Vagina (tissue), 2 donors: Measurements from ENCODE around the gene SH2D7. TPM values are rescaled to one million over a fixed set of nuclear protein-coding genes. Genes with fewer than 3 reads are reported as not detected.

Experiments
- DNase-seq, 2 donors: peaks; one replicate each; pipeline ENCODE4 v3.0.0-alpha.2; 2017; ENCODE audit errors: extremely low spot score in 2 of 2
- H3K27ac ChIP-seq: fragments of 200-600 bp; sonication (generic); one replicate; pipeline ENCODE4 v1.5.1; 2019
- H3K27me3 ChIP-seq: fragments of 200-600 bp; sonication (generic); one replicate; pipeline ENCODE4 v1.5.1; 2019
- H3K36me3 ChIP-seq, 2 donors: fragments of 200-600 bp; sonication (generic); one replicate each; pipeline ENCODE4 v1.5.1; 2017 to 2019
- H3K4me1 ChIP-seq: fragments of 200-600 bp; sonication (generic); one replicate; pipeline ENCODE4 v1.5.1; 2019
- H3K4me3 ChIP-seq, 2 donors: fragments of 200-600 bp; sonication (generic); 1 replicate in 1 of 2; 2 replicates in 1 of 2; pipeline ENCODE4 v1.5.1; 2016 to 2019
- H3K9me3 ChIP-seq: fragments of 200-600 bp; sonication (generic); one replicate; pipeline ENCODE4 v1.5.1; 2019
- CTCF ChIP-seq, 3 experiments: fragments of 450-650 bp in 2 of 3; fragments of 200-600 bp in 1 of 3; sonication (generic) in 1 of 3; IDR thresholded peaks; one replicate each; pipeline ENCODE4 v1.5.1; 2017 to 2019; ENCODE audit warnings: antibody characterized with exemption in 3 of 3, mild to moderate bottlenecking in 2 of 3, moderate library complexity in 2 of 3
- POLR2A ChIP-seq, 2 donors: fragments of 450-650 bp; IDR thresholded peaks; one replicate each; pipeline ENCODE4 v1.6.1; 2017; ENCODE audit warnings: antibody characterized with exemption in 2 of 2, mild to moderate bottlenecking in 2 of 2, moderate library complexity in 2 of 2
- POLR2AphosphoS5 ChIP-seq, 2 donors: sonication (generic); formaldehyde crosslinking; IDR thresholded peaks; one replicate each; pipeline ENCODE4 v1.9.0; 2017; ENCODE audit warnings: antibody characterized with exemption in 2 of 2, mild to moderate bottlenecking in 2 of 2, low read depth in 1 of 2; ENCODE audit not compliant: insufficient read depth in 1 of 2
- intact Hi-C: fragments of 100-400 bp; cut with DNase I; formaldehyde crosslinking; loops from one replicate; pipeline ENCODE4 v1.15.1; 2023
- total RNA-seq: library from RNA; depleted of rRNA; stranded (reverse); fragments of >200 nt; gene quantifications from one replicate; pipeline ENCODE4 v1.2.3, GENCODE V29; 2016

Gene SH2D7
- total RNA-seq, 1 donor from 2014 or later, result not detected

- Histone ChIP-seq H3K36me3 (no peaks in the 10 kb centered on the region), H3K27ac (peak overlapping the region; percentile 72), H3K4me1 (peaks cover 93% of the 10 kb centered on the region), H3K27me3 (no peaks in the 10 kb centered on the region), H3K4me3 (peak overlapping the region in 1 of 2 donors; percentile 23), H3K9me3 (no peaks in the 10 kb centered on the region)
- intact Hi-C loops, result loop anchor here (10.0 kb wide), 1 partner anchor 67 kb away; no protein-coding TSS in a partner anchor
- TF ChIP-seq POLR2A (IDR thresholded peaks at IDR 0.05) (no peak), POLR2AphosphoS5 (IDR thresholded peaks at IDR 0.05; ENCODE audit: insufficient read depth in 1 of 2, low read depth in 1 of 2) (peak in 1 of 2 donors; percentile 33)
- DNase-seq, result no peak
Measured at GRCh38 chr15:78072080-78072892, 20.1 kb upstream of the SH2D7 start.

DNA sequence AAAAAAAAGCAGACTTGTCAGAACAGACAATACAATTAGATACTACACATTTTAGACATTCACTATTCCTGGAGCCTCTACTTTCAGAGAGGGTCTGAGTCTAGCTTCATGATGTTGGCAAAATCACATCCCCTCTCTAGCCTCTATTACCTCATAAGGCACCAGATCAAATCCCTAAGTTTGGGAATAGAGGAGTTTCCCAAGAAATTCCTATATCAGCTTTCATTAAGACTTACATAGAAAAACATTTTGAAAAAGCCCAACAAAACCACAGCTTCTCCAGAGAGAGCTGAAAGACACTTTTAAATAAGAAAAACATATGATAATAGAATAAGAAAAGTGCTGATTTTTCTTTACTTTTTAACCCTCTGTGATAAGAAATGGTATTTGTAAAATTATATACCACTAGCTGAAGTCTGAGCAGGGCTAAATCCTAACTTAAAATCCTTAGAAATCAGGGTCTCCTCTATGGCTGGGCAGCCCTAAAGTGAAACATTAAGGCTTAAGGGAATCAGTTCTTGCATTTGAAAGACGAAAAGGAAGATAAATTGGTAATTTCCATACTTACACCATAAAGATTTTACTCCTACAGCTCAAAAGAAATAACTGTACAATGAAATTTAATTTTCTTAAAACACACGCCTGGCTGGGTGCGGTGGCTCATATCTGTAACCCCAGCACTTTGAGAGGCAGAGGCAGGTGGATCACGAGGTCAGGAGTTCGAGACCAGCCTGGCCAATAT, 19.1 kb upstream of the SH2D7 start:
- Histone ChIP-seq H3K27ac (peak overlapping the region; percentile 72), H3K4me1 (peaks cover 83% of the 10 kb centered on the region), H3K9me3 (no peaks in the 10 kb centered on the region), H3K27me3 (no peaks in the 10 kb centered on the region), H3K36me3 (no peaks in the 10 kb centered on the region), H3K4me3 (peak overlapping the region in 1 of 2 donors; percentile 23)
- DNase-seq, result no peak
- TF ChIP-seq CTCF (IDR thresholded peaks at IDR 0.05) (no peak), POLR2A (IDR thresholded peaks at IDR 0.05) (no peak), POLR2AphosphoS5 (IDR thresholded peaks at IDR 0.05; ENCODE audit: insufficient read depth in 1 of 2, low read depth in 1 of 2) (no peak)
- intact Hi-C loops, result loop anchor here (10.0 kb wide), 1 partner anchor 68 kb away; no protein-coding TSS in a partner anchor

DNA sequence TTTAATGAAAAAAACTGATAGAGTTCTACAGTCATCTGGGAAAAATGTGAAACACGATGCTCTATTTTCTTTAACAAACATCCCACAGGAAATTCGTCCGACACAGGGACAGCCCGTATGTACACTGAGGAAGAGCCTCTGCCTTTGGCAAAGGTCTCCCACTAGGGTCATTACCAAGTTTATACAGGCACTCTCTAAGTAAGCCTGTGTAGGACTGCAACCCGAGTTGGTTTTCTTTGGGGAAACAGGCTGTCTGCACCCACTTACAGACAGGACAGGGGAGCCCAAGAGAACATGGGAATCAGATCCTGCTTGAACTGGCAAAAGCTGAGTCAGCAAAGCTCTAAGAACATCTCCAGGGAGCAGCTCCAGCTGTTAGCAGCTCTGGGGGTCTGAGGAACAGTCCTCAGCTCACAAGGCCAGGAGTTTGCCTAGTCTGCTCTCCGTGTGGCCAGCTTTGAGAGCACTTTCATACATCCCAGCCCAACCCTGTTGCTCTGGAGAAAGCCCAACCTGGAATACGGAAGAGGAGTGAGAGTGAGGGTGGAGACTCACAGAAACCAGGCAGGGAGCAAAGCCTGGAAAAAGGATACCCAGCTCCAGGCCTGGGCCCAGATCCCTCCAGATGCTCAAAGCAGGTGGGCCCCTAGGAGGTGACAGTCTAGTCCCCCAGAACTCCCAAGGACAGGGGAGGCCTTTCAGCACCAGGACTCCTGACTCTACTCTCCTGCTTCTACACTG, 16.7 kb upstream of the SH2D7 start:
- Histone ChIP-seq H3K4me3 (peak overlapping the region; percentile 93 to 96), H3K4me1 (peaks cover 59% of the 10 kb centered on the region), H3K36me3 (no peaks in the 10 kb centered on the region), H3K27ac (peak overlapping the region; percentile 95), H3K27me3 (no peaks in the 10 kb centered on the region), H3K9me3 (no peaks in the 10 kb centered on the region)
- no peak for DNase-seq
- peak in 1 of 2 donors; percentile 49 for TF ChIP-seq POLR2AphosphoS5 (IDR thresholded peaks at IDR 0.05; ENCODE audit: insufficient read depth in 1 of 2, low read depth in 1 of 2)
- TF ChIP-seq POLR2A (IDR thresholded peaks at IDR 0.05), result peak in 1 of 2 donors; percentile 9
- no peak for TF ChIP-seq CTCF (IDR thresholded peaks at IDR 0.05)
- intact Hi-C loops, result loop anchor here (10.0 kb wide), 1 partner anchor 71 kb away; no protein-coding TSS in a partner anchor

- Histone ChIP-seq H3K4me3 (peak overlapping the region; percentile 93 to 96), H3K4me1 (peaks cover 51% of the 10 kb centered on the region), H3K27me3 (no peaks in the 10 kb centered on the region), H3K9me3 (no peaks in the 10 kb centered on the region), H3K36me3 (no peaks in the 10 kb centered on the region), H3K27ac (peak overlapping the region; percentile 95)
- intact Hi-C loops, result loop anchor here (10.0 kb wide), 1 partner anchor 72 kb away; no protein-coding TSS in a partner anchor
- no peak for DNase-seq
- TF ChIP-seq POLR2AphosphoS5 (IDR thresholded peaks at IDR 0.05; ENCODE audit: insufficient read depth in 1 of 2, low read depth in 1 of 2), result no peak
- peak in 1 of 3 experiments; percentile 9 for TF ChIP-seq CTCF (IDR thresholded peaks at IDR 0.05)
Measured at GRCh38 chr15:78076231-78077052, 15.9 kb upstream of the SH2D7 start.
